Fibroblast of lung (primary cell): Measurements from ENCODE around the gene SSUH2.

Experiments
- EZH2 ChIP-seq: IDR thresholded peaks from 2 replicates; pipeline ENCODE4 v1.5.1; 2012; ENCODE audit warnings: low read length, control low read depth, mild to moderate bottlenecking; ENCODE audit errors: missing control alignments
- TF ChIP-seq, protein P1 (sequence below), 2 donors: IDR thresholded peaks in 1 of 2; conservative IDR thresholded peaks in 1 of 2; 1 replicate in 1 of 2; 2 replicates in 1 of 2; pipeline ENCODE4 v1.5.1; 2011 to 2012; ENCODE audit warnings: low read length in 2 of 2, control low read depth in 1 of 2, inconsistent platforms in 1 of 2, low read depth in 1 of 2, mild to moderate bottlenecking in 1 of 2

DNA sequence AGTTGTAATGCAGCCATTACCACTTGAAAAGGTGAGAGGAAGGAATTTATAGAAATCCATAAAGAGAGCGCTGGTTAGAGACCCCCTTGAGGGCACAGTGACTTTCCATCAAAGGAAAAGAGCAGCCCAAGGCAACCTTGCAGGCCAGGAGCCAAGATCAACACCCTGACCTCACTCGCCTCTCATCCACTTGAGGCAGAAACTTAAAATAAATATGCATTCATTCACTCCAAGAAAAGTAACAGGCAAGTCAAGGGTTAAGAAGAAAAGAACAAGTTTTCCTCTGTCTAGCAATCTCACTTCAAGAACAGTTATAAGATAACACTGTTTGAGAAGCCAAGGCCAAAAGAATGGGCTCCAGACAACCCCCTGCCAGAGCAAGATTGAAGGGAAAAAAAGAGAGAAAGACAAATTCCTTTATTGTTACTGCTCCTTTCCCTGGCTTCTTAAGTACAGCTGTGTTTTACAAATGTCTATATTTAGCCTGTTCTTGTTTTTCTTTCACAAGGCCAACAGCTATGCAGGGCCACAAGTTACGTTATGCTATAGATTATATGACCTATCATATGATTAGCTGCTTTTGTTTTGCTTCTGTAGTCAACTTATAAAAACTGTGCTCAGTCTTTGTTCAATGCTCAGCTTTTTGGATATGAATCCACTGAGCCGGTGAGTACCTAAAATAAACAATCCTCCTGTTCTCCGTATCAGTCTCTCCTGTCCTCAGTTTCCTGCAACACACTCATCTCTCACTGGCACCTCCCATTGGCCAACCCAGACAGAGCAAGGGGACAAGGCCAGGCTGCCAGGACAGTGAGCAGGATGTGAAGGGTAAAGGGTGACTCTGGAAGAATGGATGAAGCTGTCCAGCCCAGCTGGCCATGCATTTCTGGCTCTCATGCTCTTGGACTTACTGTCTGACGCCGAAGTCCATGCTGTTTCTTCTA lies 15.8 kb upstream of the SSUH2 start:
- TF ChIP-seq, protein P1, sequence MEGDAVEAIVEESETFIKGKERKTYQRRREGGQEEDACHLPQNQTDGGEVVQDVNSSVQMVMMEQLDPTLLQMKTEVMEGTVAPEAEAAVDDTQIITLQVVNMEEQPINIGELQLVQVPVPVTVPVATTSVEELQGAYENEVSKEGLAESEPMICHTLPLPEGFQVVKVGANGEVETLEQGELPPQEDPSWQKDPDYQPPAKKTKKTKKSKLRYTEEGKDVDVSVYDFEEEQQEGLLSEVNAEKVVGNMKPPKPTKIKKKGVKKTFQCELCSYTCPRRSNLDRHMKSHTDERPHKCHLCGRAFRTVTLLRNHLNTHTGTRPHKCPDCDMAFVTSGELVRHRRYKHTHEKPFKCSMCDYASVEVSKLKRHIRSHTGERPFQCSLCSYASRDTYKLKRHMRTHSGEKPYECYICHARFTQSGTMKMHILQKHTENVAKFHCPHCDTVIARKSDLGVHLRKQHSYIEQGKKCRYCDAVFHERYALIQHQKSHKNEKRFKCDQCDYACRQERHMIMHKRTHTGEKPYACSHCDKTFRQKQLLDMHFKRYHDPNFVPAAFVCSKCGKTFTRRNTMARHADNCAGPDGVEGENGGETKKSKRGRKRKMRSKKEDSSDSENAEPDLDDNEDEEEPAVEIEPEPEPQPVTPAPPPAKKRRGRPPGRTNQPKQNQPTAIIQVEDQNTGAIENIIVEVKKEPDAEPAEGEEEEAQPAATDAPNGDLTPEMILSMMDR (conservative IDR thresholded peaks at IDR 0.05 in 1 of 2, IDR thresholded peaks at IDR 0.05 in 1 of 2; ENCODE audit: low read depth in 1 of 2, low read length in 2 of 2) = no peak
- no peak for TF ChIP-seq EZH2
